GM12891 (cell line): Measurements from ENCODE around the gene CERS2.
A peak's percentile ranks its signal among the peaks of the same experiment; 100 is the strongest.
"Not testable (repeated sequence)": the region's sequence is repeated elsewhere in the genome, so short reads cannot be mapped to it uniquely, and the experiment has no call there.

Experiments
- DNase-seq: peaks from one replicate; pipeline ENCODE4 v3.0.0; 2011; ENCODE audit warnings: low spot score; ENCODE audit not compliant: insufficient read length
- FAIRE-seq: peaks from 2 replicates; lab custom pipeline; 2011; peaks lifted over from hg19 to GRCh38; lab: Jason Lieb, UNC
- PAX5 ChIP-seq: IDR thresholded peaks from 2 replicates; pipeline ENCODE4 v1.6.1; 2011; ENCODE audit warnings: low read length, moderate library complexity, mild to moderate bottlenecking; ENCODE audit not compliant: insufficient read depth, severe bottlenecking
- POLR2A ChIP-seq: IDR thresholded peaks from 2 replicates; pipeline ENCODE4 v1.6.1; 2011; ENCODE audit warnings: low read depth, low read length, control low read depth
- POLR2AphosphoS5 ChIP-seq: IDR thresholded peaks from 2 replicates; pipeline ENCODE4 v1.6.1; 2011; ENCODE audit warnings: low read depth, low read length, control low read depth
- POU2F2 ChIP-seq: IDR thresholded peaks from 2 replicates; pipeline ENCODE4 v1.6.1; 2011; ENCODE audit warnings: low read depth, mild to moderate bottlenecking, control low read depth, low read length, moderate library complexity
- SPI1 ChIP-seq: IDR thresholded peaks from 2 replicates; pipeline ENCODE4 v1.6.1; 2011; ENCODE audit warnings: low read depth, low read length, control low read depth
- TAF1 ChIP-seq: IDR thresholded peaks from 2 replicates; pipeline ENCODE4 v1.6.1; 2011; ENCODE audit warnings: low read depth, low read length, control low read depth

CERS2 gene

DNA sequence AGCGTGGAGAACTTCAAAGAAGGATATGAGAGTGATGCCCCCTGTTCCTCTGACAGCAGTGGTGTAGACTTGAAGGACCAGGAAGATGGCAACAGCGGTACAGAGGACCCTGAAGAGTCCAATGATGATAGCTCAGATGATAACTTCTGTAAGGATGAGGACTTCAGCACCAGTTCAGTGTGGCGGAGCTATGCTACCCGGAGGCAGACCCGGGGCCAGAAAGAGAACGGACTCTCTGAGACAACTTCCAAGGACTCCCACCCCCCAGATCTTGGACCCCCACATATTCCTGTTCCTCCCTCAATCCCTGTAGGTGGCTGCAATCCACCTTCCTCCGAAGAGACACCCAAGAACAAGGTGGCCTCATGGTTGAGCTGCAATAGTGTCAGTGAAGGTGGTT is 14.0 kb downstream of the CERS2 start:
- DNase-seq (no peak), FAIRE-seq (no peak)

DNA sequence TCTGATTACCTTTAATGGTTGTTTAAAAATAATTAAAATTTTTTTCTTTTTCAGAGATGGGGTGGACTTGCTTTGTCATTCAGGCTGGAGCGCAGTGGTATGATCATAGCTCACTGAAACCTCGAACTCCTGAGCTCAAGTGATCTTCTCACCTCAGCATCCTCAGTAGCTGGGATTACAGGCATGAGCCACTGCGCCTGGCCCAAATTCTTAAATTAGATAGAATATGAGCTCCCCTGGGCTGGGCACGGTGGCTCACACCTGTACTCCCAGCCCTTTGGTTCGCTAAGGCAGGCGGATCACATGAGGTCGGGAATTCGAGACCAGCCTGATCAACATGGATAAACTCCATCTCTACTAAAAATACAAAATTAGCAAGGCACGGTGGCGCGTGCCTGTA is 17.0 kb downstream of the CERS2 start:
- DNase-seq (no peak), FAIRE-seq (no peak)
- TF ChIP-seq TAF1 = no peak

More for the DNA sequence above, 14.0 kb downstream of the CERS2 start:
- TF ChIP-seq POLR2A (no peak), TAF1 (no peak), PAX5 (no peak), POU2F2 (no peak), SPI1 (no peak), POLR2AphosphoS5 (no peak)

DNA sequence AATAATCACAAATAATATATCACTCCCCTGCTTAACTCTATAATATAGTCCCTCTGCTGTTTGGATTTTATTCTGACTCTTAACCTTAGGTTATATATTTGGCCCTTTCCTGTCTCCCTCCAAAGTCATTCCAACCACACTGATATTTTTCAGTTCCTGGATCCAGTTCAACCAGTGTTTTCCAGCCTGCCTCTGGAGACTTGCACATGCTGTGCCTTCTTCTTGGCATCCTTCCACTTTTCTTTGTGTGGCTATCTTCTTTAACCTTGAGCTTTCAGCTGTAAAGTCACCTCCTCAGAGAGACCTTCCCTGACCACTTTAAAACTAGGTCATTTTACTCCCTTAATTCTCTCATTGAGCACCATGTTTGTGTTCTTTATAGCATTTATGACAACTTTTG is 19.4 kb downstream of the CERS2 start:
- DNase-seq (no peak), FAIRE-seq (no peak)
- no peak for TF ChIP-seq POLR2AphosphoS5
- TF ChIP-seq POLR2A = no peak
- TF ChIP-seq SPI1 = no peak
- TF ChIP-seq POU2F2 = no peak
- TF ChIP-seq TAF1 = no peak
- no peak for TF ChIP-seq PAX5

DNA sequence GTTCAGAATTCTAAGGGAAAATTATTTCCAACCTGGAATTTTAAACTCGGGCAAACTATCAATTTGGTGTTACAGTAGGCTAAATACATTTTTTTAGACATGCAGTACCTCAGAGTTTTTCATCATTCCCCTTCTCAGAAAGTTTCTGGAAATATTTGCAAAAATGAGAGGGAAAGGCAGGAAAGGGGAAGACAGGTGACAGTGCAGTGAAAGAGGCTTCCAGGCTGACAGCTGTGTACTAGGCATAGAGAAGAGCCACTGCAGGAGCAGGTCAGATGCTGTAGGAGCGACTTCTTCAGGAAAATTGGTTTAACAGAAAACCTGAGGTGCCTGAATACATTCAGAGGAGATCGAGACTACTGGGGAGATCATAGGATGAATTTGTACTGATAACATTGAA is 19.9 kb downstream of the CERS2 start:
- TF ChIP-seq POU2F2 (no peak), POLR2A (no peak), TAF1 (no peak), POLR2AphosphoS5 (no peak), SPI1 (no peak), PAX5 (no peak)
- no peak for DNase-seq
- no peak for FAIRE-seq

DNA sequence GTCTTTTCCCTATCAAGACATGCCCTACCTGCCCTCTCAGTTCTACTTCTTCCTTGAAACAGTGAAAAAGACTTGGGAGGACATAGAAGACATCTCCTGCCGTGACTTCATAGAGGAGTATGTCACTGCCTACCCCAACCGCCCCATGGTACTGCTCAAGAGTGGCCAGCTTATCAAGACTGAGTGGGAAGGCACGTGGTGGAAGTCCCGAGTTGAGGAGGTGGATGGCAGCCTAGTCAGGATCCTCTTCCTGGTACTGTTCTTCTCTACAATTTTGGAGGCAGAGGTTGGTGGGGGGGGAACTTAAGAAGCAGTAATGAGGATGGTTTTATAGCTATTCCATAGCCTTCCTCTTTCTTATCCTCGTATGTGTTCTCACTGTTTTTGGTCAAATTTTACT is 29.8 kb downstream of the CERS2 start:
- TF ChIP-seq POLR2AphosphoS5 (no peak), POLR2A (no peak), TAF1 (no peak), SPI1 (no peak), POU2F2 (no peak), PAX5 (no peak)
- no peak for FAIRE-seq
- DNase-seq = no peak

DNA sequence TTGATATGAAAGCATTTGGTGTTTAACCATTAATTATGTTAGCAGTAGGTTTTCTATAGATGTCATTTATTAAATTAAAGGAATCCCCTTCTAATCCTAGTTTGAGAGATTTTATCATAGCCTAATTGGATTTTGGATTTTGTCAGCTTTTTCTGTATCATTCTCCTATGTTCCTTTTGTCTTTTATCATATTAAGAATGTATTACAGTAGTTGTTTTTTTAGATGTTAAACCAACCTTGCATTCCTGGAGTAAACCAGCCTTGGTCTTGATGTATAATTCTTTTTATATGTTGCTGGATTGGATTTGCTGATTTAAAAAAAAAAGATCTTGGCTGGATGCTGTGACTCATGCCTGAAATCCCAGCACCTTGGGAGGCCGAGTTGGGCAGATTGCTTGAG is 42.9 kb downstream of the CERS2 start:
- FAIRE-seq (no peak), DNase-seq (no peak)
- TF ChIP-seq TAF1 (no peak), POU2F2 (no peak), POLR2AphosphoS5 (no peak), POLR2A (no peak), SPI1 (no peak), PAX5 (no peak)

DNA sequence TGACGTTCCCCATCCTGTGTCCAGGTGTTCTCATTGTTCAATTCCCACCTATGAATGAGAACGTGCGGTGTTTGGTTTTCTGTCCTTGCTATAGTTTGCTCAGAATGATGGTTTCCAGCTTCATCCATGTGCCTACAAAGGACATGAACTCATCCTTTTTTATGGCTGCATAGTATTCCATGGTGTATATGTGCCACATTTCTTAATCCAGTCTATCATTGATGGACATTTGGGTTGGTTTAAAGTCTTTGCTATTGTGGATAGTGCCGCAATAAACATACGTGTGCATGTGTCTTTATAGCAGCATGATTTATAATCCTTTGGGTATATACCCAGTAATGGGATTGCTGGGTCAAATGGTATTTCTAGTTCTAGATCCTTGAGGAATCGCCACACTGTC is 45.9 kb downstream of the CERS2 start:
- FAIRE-seq, DNase-seq: not testable (repeated sequence)

DNA sequence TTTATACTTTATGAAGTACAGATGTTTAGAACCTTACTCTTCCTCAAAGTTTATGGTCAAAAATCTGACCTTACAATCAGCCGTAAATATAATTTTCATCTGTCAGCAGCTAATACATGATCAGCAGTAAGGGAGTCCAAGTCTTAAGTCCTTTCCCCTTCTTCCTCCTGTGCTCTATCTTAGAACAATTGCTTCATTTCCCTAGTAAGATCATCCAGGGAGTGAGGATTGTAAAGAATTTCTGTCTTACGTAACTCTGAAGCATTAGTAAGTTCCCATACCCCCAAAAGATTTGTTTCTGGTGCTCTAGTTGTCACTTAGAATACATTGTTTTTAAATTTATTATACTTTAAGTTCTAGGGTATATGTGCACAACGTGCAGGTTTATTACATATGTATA is 46.3 kb downstream of the CERS2 start:
- no peak for DNase-seq
- FAIRE-seq = no peak

DNA sequence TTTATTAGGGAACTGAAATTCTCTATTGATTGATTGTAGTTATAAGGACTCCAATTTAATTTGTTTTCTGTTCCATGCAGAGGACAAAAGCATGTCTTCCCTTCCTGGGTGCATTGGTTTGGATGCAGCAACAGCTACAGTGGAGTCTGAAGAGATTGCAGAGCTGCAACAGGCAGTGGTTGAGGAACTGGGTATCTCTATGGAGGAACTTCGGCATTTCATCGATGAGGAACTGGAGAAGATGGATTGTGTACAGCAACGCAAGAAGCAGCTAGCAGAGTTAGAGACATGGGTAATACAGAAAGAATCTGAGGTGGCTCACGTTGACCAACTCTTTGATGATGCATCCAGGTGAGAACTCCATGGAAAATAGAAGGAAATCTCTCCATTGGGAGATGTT is 47.0 kb downstream of the CERS2 start:
- no peak for TF ChIP-seq TAF1
- no peak for TF ChIP-seq POU2F2
- TF ChIP-seq POLR2A = no peak
- no peak for TF ChIP-seq POLR2AphosphoS5
- TF ChIP-seq PAX5 = no peak
- TF ChIP-seq SPI1 = no peak
- FAIRE-seq (no peak), DNase-seq (no peak)

More for the DNA sequence above, 46.3 kb downstream of the CERS2 start:
- TF ChIP-seq TAF1 (no peak), POU2F2 (no peak), POLR2AphosphoS5 (no peak), PAX5 (no peak), SPI1 (no peak), POLR2A (no peak)

DNA sequence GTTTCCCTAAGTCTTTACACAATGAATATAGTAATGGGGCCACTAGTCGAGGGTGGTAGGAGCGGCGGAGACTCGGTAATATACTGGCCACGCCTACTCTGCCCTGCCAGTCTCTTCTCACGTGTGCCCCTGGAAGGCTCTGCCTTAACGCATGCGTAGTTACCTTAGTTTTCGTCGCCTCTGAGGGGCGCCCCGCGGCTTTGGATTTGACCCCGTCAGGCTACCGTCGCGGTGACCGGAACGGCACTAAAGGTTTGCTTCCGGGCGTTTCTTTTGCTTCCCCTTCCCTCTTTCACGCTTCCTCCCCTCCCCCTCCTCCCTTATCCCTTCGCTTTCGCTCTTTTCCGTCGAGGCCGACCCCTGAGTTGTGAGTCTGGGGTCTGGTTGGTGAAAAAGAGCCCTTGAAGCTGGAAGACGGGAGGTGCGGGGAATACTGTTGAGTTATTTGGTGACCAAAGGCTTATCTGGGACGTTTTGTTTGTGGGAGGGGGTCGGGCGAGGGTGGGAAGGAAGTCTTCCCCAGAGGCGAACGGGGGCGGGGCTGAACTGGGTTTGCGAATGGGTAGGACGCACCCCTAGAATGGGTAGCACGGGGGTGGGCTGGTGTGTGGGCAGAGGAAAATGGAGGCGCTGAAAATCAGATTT is 48.4 kb downstream of the CERS2 start, which contains the start of gene SETDB1:
SETDB1 (plus strand) TSS at position 267 of the 645 bp plus-strand sequence. CDS start 1,352 bp downstream, outside the sequence.
- peak; percentile 71 for DNase-seq
- peak; percentile 98 for FAIRE-seq
- TF ChIP-seq POU2F2 (no peak), PAX5 (no peak), TAF1 (peak; percentile 34; the same call in 1 of the 2 replicates), SPI1 (peak; percentile 58), POLR2A (0 out of 2 replicates have a peak, but pooled peaks have one; percentile 24), POLR2AphosphoS5 (peak; percentile 46; the same call in 1 of the 2 replicates)
